HepG2 (cell line): ENCODE data around the gene UBXN1. TPM values are rescaled to one million over a fixed set of nuclear protein-coding genes. Genes with fewer than 3 reads are reported as not detected.

ENCODE experiments used
- ATM ChIP-seq: fragments of 450-650 bp; IDR thresholded peaks from 2 replicates; pipeline ENCODE4 v1.7.1; 2017; ENCODE audit warnings: mild to moderate bottlenecking, borderline replicate concordance
- BORCS8-MEF2B ChIP-seq: sonication (generic); formaldehyde crosslinking; IDR thresholded peaks from 2 replicates; pipeline ENCODE4 v1.8.0; 2022; ENCODE audit warnings: mild to moderate bottlenecking, missing genetic modification reagents
- CHD2 ChIP-seq: IDR thresholded peaks from 2 replicates; pipeline ENCODE4 v1.6.1; 2011; ENCODE audit warnings: low read depth, low read length, improper control_type of control experiment
- FOXA1 ChIP-seq, 2 experiments: fragments of 450-650 bp in 1 of 2; sonication (generic) in 1 of 2; formaldehyde crosslinking in 1 of 2; IDR thresholded peaks; 2 replicates each; pipeline versions ENCODE4 v1.4.0 to v1.6.1; 2016 to 2020; ENCODE audit warnings: missing genetic modification reagents in 1 of 2
- HES4 ChIP-seq: sonication (generic); formaldehyde crosslinking; IDR thresholded peaks from 2 replicates; pipeline ENCODE4 v1.9.0; 2021; ENCODE audit warnings: mild to moderate bottlenecking, missing genetic modification reagents, borderline replicate concordance
- HMGA1 ChIP-seq: sonication (generic); formaldehyde crosslinking; conservative IDR thresholded peaks from 2 replicates; pipeline ENCODE4 v1.4.0; 2020; ENCODE audit warnings: missing genetic modification reagents
- ISX ChIP-seq: sonication (generic); formaldehyde crosslinking; conservative IDR thresholded peaks from 2 replicates; pipeline ENCODE4 v1.5.0; 2020; ENCODE audit warnings: missing genetic modification reagents
- MBD4 ChIP-seq: IDR thresholded peaks from 2 replicates; pipeline ENCODE4 v1.6.1; 2012; ENCODE audit warnings: low read length, inconsistent platforms, borderline replicate concordance
- NFKBIZ ChIP-seq: IDR thresholded peaks from 2 replicates; pipeline ENCODE4 v1.6.1; 2018; ENCODE audit warnings: missing genetic modification reagents, missing compliant biosample characterization
- PHF5A ChIP-seq: IDR thresholded peaks from one replicate; pipeline ENCODE4 v1.6.1; 2018; ENCODE audit warnings: low read depth, missing genetic modification reagents; ENCODE audit not compliant: unreplicated experiment
- PLSCR1 ChIP-seq: sonication (generic); formaldehyde crosslinking; IDR thresholded peaks from 2 replicates; pipeline ENCODE4 v1.5.0; 2020; ENCODE audit warnings: missing genetic modification reagents, mild to moderate bottlenecking, borderline replicate concordance
- RBFOX2 ChIP-seq: fragments of 200-400 bp; formaldehyde crosslinking; IDR thresholded peaks from 2 replicates; pipeline ENCODE4 v1.6.1; 2017; ENCODE audit warnings: low read depth, mild to moderate bottlenecking, low read length
- RBM22 ChIP-seq: fragments of 200-400 bp; formaldehyde crosslinking; optimal IDR thresholded peaks from 2 replicates; pipeline ENCODE3; 2017; ENCODE audit warnings: mild to moderate bottlenecking, low read length, moderate library complexity
- RXRA ChIP-seq: sonication (generic); formaldehyde crosslinking; IDR thresholded peaks from 2 replicates; pipeline ENCODE4 v1.5.1; 2020; ENCODE audit warnings: missing genetic modification reagents
- RXRB ChIP-seq: IDR thresholded peaks from 2 replicates; pipeline ENCODE4 v1.6.1; 2016; ENCODE audit warnings: borderline replicate concordance, missing genetic modification reagents, missing compliant biosample characterization
- SATB2 ChIP-seq: sonication (generic); formaldehyde crosslinking; IDR thresholded peaks from 2 replicates; pipeline ENCODE4 v1.5.0; 2020; ENCODE audit warnings: missing genetic modification reagents
- SP5 ChIP-seq: IDR thresholded peaks from 2 replicates; pipeline ENCODE4 v1.6.1; 2016; ENCODE audit warnings: low read depth, borderline replicate concordance
- THRA ChIP-seq: sonication (generic); formaldehyde crosslinking; IDR thresholded peaks from 2 replicates; pipeline ENCODE4 v1.4.0; 2020; ENCODE audit warnings: missing genetic modification reagents, borderline replicate concordance
- TSC22D2 ChIP-seq: sonication (generic); formaldehyde crosslinking; IDR thresholded peaks from 2 replicates; pipeline ENCODE4 v1.5.1; 2020; ENCODE audit warnings: missing genetic modification reagents, mild to moderate bottlenecking, borderline replicate concordance
- YEATS4 ChIP-seq: sonication (generic); formaldehyde crosslinking; IDR thresholded peaks from 2 replicates; pipeline ENCODE4 v1.4.0; 2020; ENCODE audit warnings: missing genetic modification reagents, borderline replicate concordance
- ZC3H13 ChIP-seq: sonication (generic); formaldehyde crosslinking; IDR thresholded peaks from 2 replicates; pipeline ENCODE4 v1.8.1; 2023; ENCODE audit warnings: mild to moderate bottlenecking, missing genetic modification reagents, moderate library complexity
- ZNF124 ChIP-seq: sonication (generic); formaldehyde crosslinking; IDR thresholded peaks from 2 replicates; pipeline ENCODE4 v1.4.0; 2020; ENCODE audit warnings: missing genetic modification reagents
- ZNF329 ChIP-seq: sonication (generic); formaldehyde crosslinking; IDR thresholded peaks from 2 replicates; pipeline ENCODE4 v1.9.0; 2021; ENCODE audit warnings: low read depth, mild to moderate bottlenecking, missing genetic modification reagents
- ZNF75D ChIP-seq: sonication (generic); formaldehyde crosslinking; IDR thresholded peaks from 2 replicates; pipeline ENCODE4 v1.8.1; 2023; ENCODE audit warnings: missing genetic modification reagents, mild to moderate bottlenecking, borderline replicate concordance
- polyA plus RNA-seq, 8 experiments: library from polyadenylated mRNA; depleted of rRNA in 3 of 8; stranded (reverse) in 7 of 8; unstranded in 1 of 8; fragments of >200 nt; fragmentation: Illumina TruSeq in 4 of 8; extraction: Trizol in 4 of 8; gene quantifications; 2 replicates each; pipeline versions ENCODE4 v1.2.1 to v1.2.3, GENCODE V29; 2011 to 2016; ENCODE audit warnings: low read depth in 4 of 8, missing spikeins in 1 of 8, mixed read lengths in 1 of 8; ENCODE audit not compliant: insufficient read depth in 1 of 8
- total RNA-seq, 5 experiments: library from RNA; depleted of rRNA; stranded (reverse); fragments of >200 nt; fragmentation: Illumina TruSeq; extraction: Trizol; gene quantifications; 2 replicates each; pipeline ENCODE4 v1.2.3, GENCODE V29; 2016; ENCODE audit warnings: low read depth in 1 of 5
- TF ChIP-seq, protein P1 (sequence below): sonication (generic); formaldehyde crosslinking; IDR thresholded peaks from 2 replicates; pipeline ENCODE4 v1.4.0; 2020; ENCODE audit warnings: missing genetic modification reagents, mild to moderate bottlenecking, borderline replicate concordance

The UBXN1 gene
- total and polyA plus RNA-seq, 2 of the 13 experiments (the other 11 are each of a cell fraction or from before 2014, with no cell fraction given): 47.5 to 52.4 TPM

- no peak for TF ChIP-seq PHF5A (CRISPR knock-in tag)
- TF ChIP-seq RBFOX2: peak; percentile 98
- peak; percentile 59 for TF ChIP-seq CHD2
- TF ChIP-seq FOXA1 (IDR thresholded peaks at IDR 0.05): no peak
- 0 out of 2 replicates have a peak, but pooled peaks have one; percentile 19 for TF ChIP-seq FOXA1 (CRISPR knock-in tag; IDR thresholded peaks at IDR 0.05)
- TF ChIP-seq ATM: no peak
- TF ChIP-seq HES4 (CRISPR knock-in tag): peak; percentile 99
- TF ChIP-seq ZNF329: peak; percentile 86
- no peak for TF ChIP-seq MBD4
- TF ChIP-seq YEATS4 (CRISPR knock-in tag): peak; percentile 98
- no peak for TF ChIP-seq ZNF75D (CRISPR knock-in tag)
- TF ChIP-seq ISX (CRISPR knock-in tag): peak; percentile 95
- TF ChIP-seq ZC3H13 (CRISPR knock-in tag): peak; percentile 51; the same call in 1 of the 2 replicates
- TF ChIP-seq SATB2 (CRISPR knock-in tag): peak; percentile 71; the same call in 1 of the 2 replicates
- TF ChIP-seq PLSCR1 (CRISPR knock-in tag): no peak; the same call in 1 of the 2 replicates
- TF ChIP-seq, protein P1, sequence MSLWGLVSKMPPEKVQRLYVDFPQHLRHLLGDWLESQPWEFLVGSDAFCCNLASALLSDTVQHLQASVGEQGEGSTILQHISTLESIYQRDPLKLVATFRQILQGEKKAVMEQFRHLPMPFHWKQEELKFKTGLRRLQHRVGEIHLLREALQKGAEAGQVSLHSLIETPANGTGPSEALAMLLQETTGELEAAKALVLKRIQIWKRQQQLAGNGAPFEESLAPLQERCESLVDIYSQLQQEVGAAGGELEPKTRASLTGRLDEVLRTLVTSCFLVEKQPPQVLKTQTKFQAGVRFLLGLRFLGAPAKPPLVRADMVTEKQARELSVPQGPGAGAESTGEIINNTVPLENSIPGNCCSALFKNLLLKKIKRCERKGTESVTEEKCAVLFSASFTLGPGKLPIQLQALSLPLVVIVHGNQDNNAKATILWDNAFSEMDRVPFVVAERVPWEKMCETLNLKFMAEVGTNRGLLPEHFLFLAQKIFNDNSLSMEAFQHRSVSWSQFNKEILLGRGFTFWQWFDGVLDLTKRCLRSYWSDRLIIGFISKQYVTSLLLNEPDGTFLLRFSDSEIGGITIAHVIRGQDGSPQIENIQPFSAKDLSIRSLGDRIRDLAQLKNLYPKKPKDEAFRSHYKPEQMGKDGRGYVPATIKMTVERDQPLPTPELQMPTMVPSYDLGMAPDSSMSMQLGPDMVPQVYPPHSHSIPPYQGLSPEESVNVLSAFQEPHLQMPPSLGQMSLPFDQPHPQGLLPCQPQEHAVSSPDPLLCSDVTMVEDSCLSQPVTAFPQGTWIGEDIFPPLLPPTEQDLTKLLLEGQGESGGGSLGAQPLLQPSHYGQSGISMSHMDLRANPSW (CRISPR knock-in tag): no peak; the same call in 1 of the 2 replicates
- peak; percentile 92; the same call in 1 of the 2 replicates for TF ChIP-seq ZNF124
- peak; percentile 50; the same call in 1 of the 2 replicates for TF ChIP-seq SP5
- 0 out of 2 replicates have a peak, but pooled peaks have one; percentile 71 for TF ChIP-seq NFKBIZ
- peak; percentile 74 for TF ChIP-seq RXRB (CRISPR knock-in tag)
- TF ChIP-seq RXRA (CRISPR knock-in tag): peak; percentile 67; the same call in 1 of the 2 replicates
- 0 out of 2 replicates have a peak, but pooled peaks have one; percentile 81 for TF ChIP-seq TSC22D2 (CRISPR knock-in tag)
- no peak for TF ChIP-seq HMGA1 (CRISPR knock-in tag)
- no peak for TF ChIP-seq RBM22
- TF ChIP-seq THRA (CRISPR knock-in tag): peak; percentile 63; the same call in 1 of the 2 replicates
- peak; percentile 91; the same call in 1 of the 2 replicates for TF ChIP-seq BORCS8-MEF2B
Measured at GRCh38 chr11:62727165-62727871, 48.4 kb upstream of the UBXN1 start, which contains the start of gene HNRNPUL2 (continued).
